Measurements from ENCODE around the gene CSRP3. TPM values are rescaled to one million over a fixed set of nuclear protein-coding genes. Genes with fewer than 3 reads are reported as not detected.

CSRP3 gene
- total and polyA plus RNA-seq, 2 donors from 2014 or later = not detected

DNA sequence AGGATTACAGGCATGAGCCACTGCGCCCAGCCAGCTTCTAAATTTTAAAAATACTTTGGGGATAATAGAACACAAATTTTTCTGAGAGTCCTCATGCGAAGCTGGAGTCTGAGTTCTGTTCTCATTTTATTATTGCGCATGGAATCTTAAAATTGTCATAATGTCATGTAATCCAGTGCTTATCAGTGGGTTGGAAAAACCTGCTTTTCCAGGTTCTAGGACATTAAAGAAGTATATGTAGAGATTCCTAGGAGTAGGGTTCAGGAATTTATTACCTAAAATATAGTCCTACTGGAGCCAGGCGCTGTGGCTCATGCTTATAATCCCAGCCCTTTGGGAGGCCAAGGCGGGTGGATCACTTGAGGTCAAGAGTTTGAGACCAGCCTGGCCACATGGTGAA, 43.6 kb upstream of the CSRP3 start:
- Histone ChIP-seq H3K4me1 (ENCODE audit: control insufficient read depth in 2 of 3, insufficient read depth in 2 of 3, low read depth in 1 of 3, low read length in 3 of 3) (peaks cover 0 to 4% (median 0%) of the 10 kb centered on the region in 3 donors), H3K27ac (ENCODE audit: low read depth in 2 of 2, low read length in 2 of 2) (no peak overlapping the region), H3K4me3 (ENCODE audit: low read length in 3 of 3) (no peak overlapping the region), H3K27me3 (ENCODE audit: control insufficient read depth, insufficient read depth, low read length) (peaks cover 12% of the 10 kb centered on the region), H3K36me3 (ENCODE audit: control insufficient read depth in 2 of 3, insufficient read depth in 3 of 3, low read length in 3 of 3) (no peaks in the 10 kb centered on the region), H3K9me3 (ENCODE audit: control insufficient read depth in 2 of 3, insufficient read depth in 1 of 3, low read length in 3 of 3) (peaks cover 0 to 2% (median 0%) of the 10 kb centered on the region in 3 donors), H3K9ac (ENCODE audit: low read length in 3 of 3) (no peak overlapping the region)
- DNase-seq (no peak), FAIRE-seq (no peak)
- intact Hi-C loops (cut with DNase I) = no loop called here
- TF ChIP-seq, protein P1, sequence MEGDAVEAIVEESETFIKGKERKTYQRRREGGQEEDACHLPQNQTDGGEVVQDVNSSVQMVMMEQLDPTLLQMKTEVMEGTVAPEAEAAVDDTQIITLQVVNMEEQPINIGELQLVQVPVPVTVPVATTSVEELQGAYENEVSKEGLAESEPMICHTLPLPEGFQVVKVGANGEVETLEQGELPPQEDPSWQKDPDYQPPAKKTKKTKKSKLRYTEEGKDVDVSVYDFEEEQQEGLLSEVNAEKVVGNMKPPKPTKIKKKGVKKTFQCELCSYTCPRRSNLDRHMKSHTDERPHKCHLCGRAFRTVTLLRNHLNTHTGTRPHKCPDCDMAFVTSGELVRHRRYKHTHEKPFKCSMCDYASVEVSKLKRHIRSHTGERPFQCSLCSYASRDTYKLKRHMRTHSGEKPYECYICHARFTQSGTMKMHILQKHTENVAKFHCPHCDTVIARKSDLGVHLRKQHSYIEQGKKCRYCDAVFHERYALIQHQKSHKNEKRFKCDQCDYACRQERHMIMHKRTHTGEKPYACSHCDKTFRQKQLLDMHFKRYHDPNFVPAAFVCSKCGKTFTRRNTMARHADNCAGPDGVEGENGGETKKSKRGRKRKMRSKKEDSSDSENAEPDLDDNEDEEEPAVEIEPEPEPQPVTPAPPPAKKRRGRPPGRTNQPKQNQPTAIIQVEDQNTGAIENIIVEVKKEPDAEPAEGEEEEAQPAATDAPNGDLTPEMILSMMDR (IDR thresholded peaks at IDR 0.05; ENCODE audit: borderline replicate concordance, extremely low read depth, insufficient read depth) = no peak

DNA sequence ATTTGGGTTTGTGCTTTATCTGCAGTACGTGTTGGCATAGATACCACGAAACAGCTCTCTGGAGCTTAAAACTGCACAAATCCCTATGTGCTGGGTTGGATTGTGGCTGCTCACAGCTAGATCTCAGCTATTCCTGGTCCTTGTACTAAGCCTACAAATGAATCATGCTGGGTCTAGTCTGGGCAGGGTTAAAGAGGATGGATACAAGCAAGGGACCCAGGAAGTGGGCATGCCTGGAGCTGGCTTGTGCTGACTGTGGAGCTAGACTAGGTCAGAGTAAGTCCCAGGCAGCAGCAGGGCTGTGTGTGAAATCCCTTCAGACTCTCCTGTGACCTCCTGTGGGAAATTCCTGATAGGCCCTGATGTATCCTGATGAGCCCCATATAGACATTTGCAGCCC, 42.8 kb upstream of the CSRP3 start:
- intact Hi-C loops (cut with DNase I) = no loop called here
- no peak overlapping the region for H3K27ac ChIP-seq (ENCODE audit: low read depth in 2 of 2, low read length in 2 of 2)
- no peak overlapping the region for H3K4me3 ChIP-seq (ENCODE audit: low read length in 3 of 3)
- DNase-seq = no peak
- H3K9me3 ChIP-seq (ENCODE audit: control insufficient read depth in 2 of 3, insufficient read depth in 1 of 3, low read length in 3 of 3) = no peaks in the 10 kb centered on the region
- no peak for FAIRE-seq
- H3K36me3 ChIP-seq (ENCODE audit: control insufficient read depth in 2 of 3, insufficient read depth in 3 of 3, low read length in 3 of 3) = no peaks in the 10 kb centered on the region
- TF ChIP-seq, protein P1 (IDR thresholded peaks at IDR 0.05; ENCODE audit: borderline replicate concordance, extremely low read depth, insufficient read depth) = no peak
- peaks cover 12% of the 10 kb centered on the region for H3K27me3 ChIP-seq (ENCODE audit: control insufficient read depth, insufficient read depth, low read length)
- no peak overlapping the region for H3K9ac ChIP-seq (ENCODE audit: low read length in 3 of 3)
- peaks cover 0 to 4% (median 0%) of the 10 kb centered on the region in 3 donors for H3K4me1 ChIP-seq (ENCODE audit: control insufficient read depth in 2 of 3, insufficient read depth in 2 of 3, low read depth in 1 of 3, low read length in 3 of 3)

DNA sequence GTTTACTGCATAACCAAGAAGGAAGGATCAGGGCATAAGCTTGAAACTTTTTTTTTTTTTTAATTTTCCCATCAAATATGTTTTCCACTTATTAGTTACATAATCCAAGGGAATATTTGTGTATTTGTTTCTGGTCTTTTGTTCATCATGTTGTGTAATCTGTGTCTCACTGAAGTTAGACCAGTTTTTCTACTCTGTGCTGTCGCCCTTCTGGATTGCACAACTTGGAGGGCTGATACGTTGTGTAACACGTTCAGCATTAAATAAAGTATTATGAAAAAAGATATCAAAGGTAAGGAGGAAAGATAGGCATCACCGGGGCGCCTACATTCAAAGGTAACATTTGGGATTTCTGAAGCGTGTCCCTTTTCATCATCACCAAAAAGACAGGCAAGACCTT, 42.3 kb upstream of the CSRP3 start:
- no peak overlapping the region for H3K27ac ChIP-seq (ENCODE audit: low read depth in 2 of 2, low read length in 2 of 2)
- peaks cover 12% of the 10 kb centered on the region for H3K27me3 ChIP-seq (ENCODE audit: control insufficient read depth, insufficient read depth, low read length)
- no peak overlapping the region for H3K4me3 ChIP-seq (ENCODE audit: low read length in 3 of 3)
- H3K4me1 ChIP-seq (ENCODE audit: control insufficient read depth in 2 of 3, insufficient read depth in 2 of 3, low read depth in 1 of 3, low read length in 3 of 3) = peaks cover 0 to 4% (median 0%) of the 10 kb centered on the region in 3 donors
- H3K9ac ChIP-seq (ENCODE audit: low read length in 3 of 3) = no peak overlapping the region
- FAIRE-seq = no peak
- TF ChIP-seq, protein P1 (IDR thresholded peaks at IDR 0.05; ENCODE audit: borderline replicate concordance, extremely low read depth, insufficient read depth) = no peak
- DNase-seq = no peak
- H3K36me3 ChIP-seq (ENCODE audit: control insufficient read depth in 2 of 3, insufficient read depth in 3 of 3, low read length in 3 of 3) = no peaks in the 10 kb centered on the region
- H3K9me3 ChIP-seq (ENCODE audit: control insufficient read depth in 2 of 3, insufficient read depth in 1 of 3, low read length in 3 of 3) = no peaks in the 10 kb centered on the region
- intact Hi-C loops (cut with DNase I) = no loop called here

DNA sequence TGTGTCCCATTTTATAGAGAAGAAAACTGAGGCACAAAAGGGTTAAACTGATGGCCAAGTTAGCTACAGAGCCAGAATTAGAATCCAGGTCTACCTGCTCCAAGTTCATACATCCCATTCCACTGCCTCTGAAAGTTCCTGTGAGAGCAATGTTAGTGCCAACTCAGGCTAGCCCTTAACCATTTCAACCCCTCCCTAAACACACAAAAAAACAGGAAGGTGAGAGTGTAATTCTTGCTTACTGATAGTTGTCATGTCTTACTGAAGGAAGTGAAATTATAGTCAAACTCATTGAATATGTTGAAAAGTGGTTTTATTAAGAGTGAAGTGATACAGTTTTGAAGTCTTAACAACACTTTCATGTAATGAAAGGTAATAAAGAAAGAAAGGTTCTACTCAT, 41.8 kb upstream of the CSRP3 start:
- no peaks in the 10 kb centered on the region for H3K9me3 ChIP-seq (ENCODE audit: control insufficient read depth in 2 of 3, insufficient read depth in 1 of 3, low read length in 3 of 3)
- no peaks in the 10 kb centered on the region for H3K36me3 ChIP-seq (ENCODE audit: control insufficient read depth in 2 of 3, insufficient read depth in 3 of 3, low read length in 3 of 3)
- DNase-seq (no peak), FAIRE-seq (no peak)
- H3K4me1 ChIP-seq (ENCODE audit: control insufficient read depth in 2 of 3, insufficient read depth in 2 of 3, low read depth in 1 of 3, low read length in 3 of 3) = peaks cover 0 to 4% (median 0%) of the 10 kb centered on the region in 3 donors
- H3K9ac ChIP-seq (ENCODE audit: low read length in 3 of 3) = no peak overlapping the region
- no peak overlapping the region for H3K4me3 ChIP-seq (ENCODE audit: low read length in 3 of 3)
- TF ChIP-seq, protein P1 (IDR thresholded peaks at IDR 0.05; ENCODE audit: borderline replicate concordance, extremely low read depth, insufficient read depth) = no peak
- intact Hi-C loops (cut with DNase I) = no loop called here
- no peak overlapping the region for H3K27ac ChIP-seq (ENCODE audit: low read depth in 2 of 2, low read length in 2 of 2)
- peaks cover 12% of the 10 kb centered on the region for H3K27me3 ChIP-seq (ENCODE audit: control insufficient read depth, insufficient read depth, low read length)
